K562 (cell line): ENCODE results near the gene DEPDC1B. TPM values are rescaled to one million over a fixed set of nuclear protein-coding genes. Genes with fewer than 3 reads are reported as not detected.
"Not testable (repeated sequence)": the region's sequence is repeated elsewhere in the genome, so short reads cannot be mapped to it uniquely, and the experiment has no call there.

ENCODE experiments used
- ATAC-seq: fragments of 200-7000 bp; cut with Tn5 transposase; 3 replicates; pipeline ENCODE4 v1.9.1; 2020; ENCODE audit warnings: moderate library complexity
- BruUV-seq: library from RNA; stranded (reverse); fragments of 400-500 nt; replicated peaks from 2 replicates; lab custom pipeline; 2021; lab: Mats Ljungman, UMichigan
- CTCF ChIA-PET: fragments of 300-600 bp; formaldehyde crosslinking; extraction: SDS; loops from one replicate; lab custom pipeline; 2021; ENCODE audit warnings: low intra/inter-chr PET ratio; lab: Yijun Ruan, JAX
- POLR2A ChIA-PET: fragments of 300-600, 350-650 bp; sonication (Branson Sonifier 250); formaldehyde crosslinking; extraction: SDS; loops from one replicate; lab custom pipeline; 2021; ENCODE audit warnings: antibody characterized with exemption, inconsistent platforms; lab: Yijun Ruan, JAX
- DNase-seq, 4 experiments: peaks; one replicate each; pipeline versions ENCODE4 v3.0.0 to v3.0.0-alpha.2; 2011 to 2018; ENCODE audit warnings: low spot score in 3 of 4, mixed read lengths in 3 of 4; ENCODE audit errors: extremely low read depth in 1 of 4
- FAIRE-seq: peaks from 2 replicates; lab custom pipeline; 2011; peaks lifted over from hg19 to GRCh38; lab: Jason Lieb, UNC
- H2AFZ ChIP-seq: 2 replicates; pipeline ENCODE4 v1.6.0; 2011; ENCODE audit warnings: low read depth, low read length, control low read depth, inconsistent platforms
- H3K27ac ChIP-seq: fragments of 200-600 bp; 3 replicates; pipeline ENCODE4 v1.8.0; 2011; ENCODE audit warnings: low read depth, mild to moderate bottlenecking, control low read depth, inconsistent platforms, low read length, moderate library complexity, mixed read lengths; ENCODE audit errors: extremely low read depth
- H3K27me3 ChIP-seq, 2 experiments: fragments of 300-600 bp in 1 of 2; 2 replicates in 1 of 2; 3 replicates in 1 of 2; pipeline versions ENCODE4 v1.6.0 to v1.8.0; 2011; ENCODE audit warnings: inconsistent platforms in 2 of 2, low read length in 2 of 2, mild to moderate bottlenecking in 1 of 2, mixed read lengths in 1 of 2, moderate library complexity in 1 of 2; ENCODE audit not compliant: control insufficient read depth in 2 of 2, insufficient read depth in 2 of 2
- H3K36me3 ChIP-seq: fragments of 300-600 bp; 3 replicates; pipeline ENCODE4 v1.8.0; 2011; ENCODE audit warnings: mild to moderate bottlenecking, low read length, inconsistent platforms; ENCODE audit not compliant: control insufficient read depth, insufficient read depth
- H3K4me1 ChIP-seq, 2 experiments: fragments of 200-600 bp in 1 of 2; replicated peaks in 1 of 2; 2 replicates in 1 of 2; 3 replicates in 1 of 2; pipeline versions ENCODE4 v1.5.1 to v1.8.0; 2011; ENCODE audit warnings: inconsistent platforms in 2 of 2, low read length in 2 of 2, mild to moderate bottlenecking in 1 of 2, mixed read lengths in 1 of 2, moderate library complexity in 1 of 2; ENCODE audit not compliant: control insufficient read depth in 2 of 2, insufficient read depth in 2 of 2
- H3K4me2 ChIP-seq: 2 replicates; pipeline ENCODE4 v1.6.1; 2011; ENCODE audit warnings: low read length, control low read depth, inconsistent platforms, mixed read lengths; ENCODE audit not compliant: insufficient read depth
- H3K4me3 ChIP-seq: fragments of 200-600 bp; sonication (generic), shearing (Covaris generic); 2 replicates; pipeline ENCODE4 v1.5.1; 2016; ENCODE audit warnings: control low read depth, inconsistent platforms
- H3K79me2 ChIP-seq: fragments of 200-600 bp; 3 replicates; pipeline ENCODE4 v1.8.0; 2011; ENCODE audit warnings: low read length, inconsistent platforms; ENCODE audit not compliant: control insufficient read depth, insufficient read depth
- H3K9ac ChIP-seq, 2 experiments: 2 replicates each; pipeline versions ENCODE4 v1.6.0 to v1.6.1; 2011; ENCODE audit warnings: low read depth in 2 of 2, low read length in 2 of 2, control low read depth in 1 of 2, inconsistent platforms in 1 of 2, mild to moderate bottlenecking in 1 of 2, mixed read lengths in 1 of 2; ENCODE audit not compliant: insufficient read depth in 1 of 2
- H3K9me1 ChIP-seq: one replicate; pipeline ENCODE4 v1.6.0; 2011; ENCODE audit warnings: inconsistent platforms, mild to moderate bottlenecking, low read length, moderate library complexity; ENCODE audit not compliant: control insufficient read depth, insufficient read depth
- H3K9me3 ChIP-seq: replicated peaks from 2 replicates; pipeline ENCODE4 v1.5.1; 2011; ENCODE audit warnings: low read depth, low read length, inconsistent platforms; ENCODE audit not compliant: control insufficient read depth, insufficient read depth
- H4K20me1 ChIP-seq: replicated peaks from 2 replicates; pipeline ENCODE4 v1.6.1; 2011; ENCODE audit warnings: low read length, inconsistent platforms, mixed read lengths; ENCODE audit not compliant: control insufficient read depth, insufficient read depth
- CEBPB ChIP-seq: fragments of 450-650 bp; IDR thresholded peaks from 2 replicates; pipeline ENCODE4 v1.6.1; 2016; ENCODE audit warnings: missing genetic modification characterization, missing compliant biosample characterization
- CEBPG ChIP-seq, 3 experiments: fragments of 200-800 bp in 1 of 3; sonication (Bioruptor generic) in 1 of 3; sonication (generic) in 1 of 3; formaldehyde crosslinking in 1 of 3; IDR thresholded peaks in 2 of 3; conservative IDR thresholded peaks in 1 of 3; 2 replicates each; pipeline versions ENCODE4 v1.6.1 to v1.8.0; 2016 to 2022; ENCODE audit warnings: missing compliant biosample characterization in 2 of 3, missing genetic modification characterization in 2 of 3, mild to moderate bottlenecking in 1 of 3, missing genetic modification reagents in 1 of 3
- KAT7 ChIP-seq: sonication (generic); formaldehyde crosslinking; IDR thresholded peaks from 2 replicates; pipeline ENCODE4 v1.8.0; 2022; ENCODE audit warnings: missing genetic modification reagents, mild to moderate bottlenecking, borderline replicate concordance
- SP2 ChIP-seq: IDR thresholded peaks from 2 replicates; pipeline ENCODE4 v1.6.1; 2011; ENCODE audit warnings: mild to moderate bottlenecking, low read depth, low read length, moderate library complexity; ENCODE audit not compliant: poor library complexity, severe bottlenecking; ENCODE audit errors: extremely low read depth
- SRSF7 ChIP-seq: fragments of 200-400 bp; formaldehyde crosslinking; optimal IDR thresholded peaks from 2 replicates; pipeline ENCODE3; 2017; ENCODE audit warnings: mild to moderate bottlenecking, low read depth, low read length
- ZNF146 ChIP-seq: IDR thresholded peaks from one replicate; pipeline ENCODE4 v1.6.1; 2018; ENCODE audit warnings: missing compliant biosample characterization; ENCODE audit not compliant: unreplicated experiment
- WGBS: fragments of 100-300 bp; shearing (Covaris generic); methylation state at CpG from one replicate; pipeline ENCODE4 v1.1.6; 2016; ENCODE audit warnings: low coverage, mixed read lengths; ENCODE audit not compliant: insufficient coverage; ENCODE audit errors: missing lambda C conversion rate; 5-methylcytosine and 5-hydroxymethylcytosine counted together
- in situ Hi-C: fragments of 300-500 bp; cut with MboI; formaldehyde crosslinking; loops from 4 replicates; pipeline ENCODE4 v1.15.0; 2018; ENCODE audit warnings: inconsistent platforms, mixed read lengths
- intact Hi-C: fragments of 100-400 bp; cut with micrococcal nuclease; formaldehyde crosslinking; loops from 2 replicates; pipeline ENCODE4 v1.14.2; 2022
- polyA plus RNA-seq, 8 experiments: library from polyadenylated mRNA; depleted of rRNA in 4 of 8; stranded (reverse) in 5 of 8; unstranded in 3 of 8; fragments of >200 nt; fragmentation: Nextera tagmentation in 2 of 8; fragmentation: Illumina TruSeq in 1 of 8; extraction: Ambion mirVana in 2 of 8; extraction: Trizol in 1 of 8; gene quantifications; 2 replicates each; pipeline versions ENCODE4 v1.2.1 to v1.2.3, GENCODE V29; 2011 to 2014; ENCODE audit warnings: inconsistent platforms in 1 of 8, missing spikeins in 1 of 8
- total RNA-seq, 7 experiments: library from RNA; depleted of rRNA in 6 of 7; stranded (reverse); fragments of >200 nt in 6 of 7; fragmentation: Illumina TruSeq in 2 of 7; extraction: Trizol in 2 of 7; gene quantifications; 2 replicates each; pipeline versions ENCODE4 v1.2.1 to v1.2.3, GENCODE V29; 2011 to 2021; ENCODE audit warnings: low replicate concordance in 1 of 7

Gene DEPDC1B
- total and polyA plus RNA-seq, 9 of the 15 experiments (the other 6 are each of a cell fraction or from before 2014, with no cell fraction given) = 36.0 to 67.2 (median 44.5) TPM

DNA sequence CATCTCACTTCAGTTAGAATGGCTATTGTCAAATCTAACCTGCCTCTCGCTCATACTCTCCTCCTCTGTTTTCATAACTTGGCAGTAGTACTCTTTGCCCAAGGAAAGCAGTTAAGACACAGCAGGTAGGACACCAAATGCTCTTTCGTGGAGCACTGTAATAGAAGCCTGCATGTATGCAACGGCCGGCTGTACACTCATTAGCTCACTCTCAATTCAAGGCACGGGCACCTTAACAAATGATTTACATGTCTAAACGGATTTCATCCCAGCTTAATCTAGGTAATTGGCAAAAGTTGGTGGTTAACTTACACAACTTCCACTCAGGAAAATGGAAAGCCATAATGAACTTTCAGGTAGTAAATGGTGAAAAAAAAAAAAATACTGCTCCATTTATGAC is 14.9 kb downstream of the DEPDC1B start (continued):
- no peak for TF ChIP-seq KAT7

DNA sequence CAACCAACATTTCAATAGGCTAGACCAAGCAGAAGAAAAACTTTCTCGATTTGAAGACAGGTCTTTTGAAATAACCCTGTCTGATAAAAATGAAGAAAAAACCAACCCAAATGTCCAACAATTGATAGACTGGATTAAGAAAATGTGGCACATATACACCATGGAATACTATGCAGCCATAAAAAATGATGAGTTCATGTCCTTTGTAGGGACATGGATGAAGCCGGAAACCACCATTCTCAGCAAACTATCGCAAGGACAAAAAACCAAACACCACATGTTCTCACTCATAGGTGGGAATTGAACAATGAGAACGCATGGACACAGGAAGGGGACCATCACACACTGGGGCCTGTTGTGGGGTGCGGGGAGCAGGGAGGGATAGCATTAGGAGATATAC is 18.0 kb downstream of the DEPDC1B start:
- H3K27ac ChIP-seq, H3K9me3 ChIP-seq, BruUV-seq, CTCF ChIA-PET, H4K20me1 ChIP-seq, DNase-seq, H3K9me1 ChIP-seq, ATAC-seq, H3K4me1 ChIP-seq, H3K4me2 ChIP-seq, H3K4me3 ChIP-seq, intact Hi-C loops, POLR2A ChIA-PET, H3K9ac ChIP-seq, H2AFZ ChIP-seq, H3K27me3 ChIP-seq, FAIRE-seq: not testable (repeated sequence)
- peak; percentile 61 for TF ChIP-seq ZNF146 (CRISPR knock-in tag)
- Histone ChIP-seq H3K79me2 (peaks cover 82% of the 10 kb centered on the region), H3K36me3 (peaks cover 30% of the 10 kb centered on the region)
- 67% methylated on average over 5 of the region's 5 CpGs for WGBS
- in situ Hi-C loops = loop anchor here (25.0 kb wide), 1 partner anchor 255 kb away; the partner anchor contains the start of genes ERCC8 and NDUFAF2

DNA sequence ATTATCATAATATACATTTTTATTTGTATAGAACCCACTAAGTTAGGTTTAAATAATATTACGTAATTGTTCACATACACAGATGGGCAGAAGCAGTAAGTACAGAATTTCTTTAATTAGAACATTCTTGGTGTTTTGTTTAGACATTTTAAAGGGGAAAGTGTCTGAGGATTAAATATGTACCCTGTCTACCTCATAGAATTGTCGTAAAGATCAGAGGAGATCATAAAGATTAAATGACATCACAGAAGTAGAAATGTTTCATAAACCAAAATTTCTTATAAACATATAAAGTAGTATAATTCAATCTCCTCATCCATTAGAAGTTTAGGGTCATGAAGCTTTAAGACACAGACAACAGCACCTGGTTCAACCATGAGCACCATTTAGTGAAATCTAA is 20.1 kb downstream of the DEPDC1B start:
- Histone ChIP-seq H3K79me2 (peaks cover 75% of the 10 kb centered on the region), H3K4me1 (no peaks in the 10 kb centered on the region; a peak in 1 of 5 replicates), H3K9me3 (no peaks in the 10 kb centered on the region), H3K4me2 (no peak overlapping the region), H4K20me1 (no peaks in the 10 kb centered on the region; the same call in 1 of the 2 replicates), H3K36me3 (peaks cover 8% of the 10 kb centered on the region; the same call in 2 of the 3 replicates), H3K27ac (no peak overlapping the region), H3K27me3 (no peaks in the 10 kb centered on the region), H3K4me3 (no peak overlapping the region), H2AFZ (no peak overlapping the region), H3K9me1 (no peaks in the 10 kb centered on the region), H3K9ac (no peak overlapping the region)
- FAIRE-seq (no peak), ATAC-seq (no peak), DNase-seq (no peak)
- ChIA-PET CTCF (no interaction called here), POLR2A (no interaction called here)
- BruUV-seq = no TSS peak
- TF ChIP-seq SP2 (no peak), CEBPG (CRISPR knock-in tag; IDR thresholded peaks at IDR 0.05) (no peak), CEBPG (tag; conservative IDR thresholded peaks at IDR 0.05 in 1 of 2, IDR thresholded peaks at IDR 0.05 in 1 of 2) (peak in 1 of 2 experiments; percentile 69; a peak in 2 of 4 replicates), CEBPB (tag) (0 out of 2 replicates have a peak, but pooled peaks have one; percentile 6), SRSF7 (no peak)
- intact Hi-C loops = loop anchor here (5.0 kb wide), 3 partner anchors 247 to 977 kb away; partner anchors contain the start of genes ERCC8 and NDUFAF2
- in situ Hi-C loops = loop anchor here (10.0 to 25.0 kb wide), 2 partner anchors 257 to 865 kb away; partner anchors contain the start of genes ERCC8 and NDUFAF2
- 73% methylated on average over 2 of the region's 2 CpGs for WGBS
